Esophagus squamous epithelium (tissue), 5 donors: ENCODE measurements around the gene TMEM120B. TPM values are rescaled to one million over a fixed set of nuclear protein-coding genes. Genes with fewer than 3 reads are reported as not detected.
"Not testable (repeated sequence)": the region's sequence is repeated elsewhere in the genome, so short reads cannot be mapped to it uniquely, and the experiment has no call there.

Experiments used
- DNase-seq: peaks from one replicate; lab custom pipeline; 2025; lab: John Stamatoyannopoulos, UW
- H3K27ac ChIP-seq, 4 donors: fragments of 200-600 bp; sonication (generic); one replicate each; pipeline ENCODE4 v1.5.1; 2016 to 2019; ENCODE audit warnings: mild to moderate bottlenecking in 1 of 4
- H3K27me3 ChIP-seq, 4 donors: fragments of 200-600 bp; sonication (generic); 1 replicate in 3 of 4; 2 replicates in 1 of 4; pipeline versions ENCODE4 v1.5.1 to v1.6.0; 2017 to 2021; ENCODE audit warnings: antibody characterized with exemption in 1 of 4
- H3K36me3 ChIP-seq, 3 donors: fragments of 200-600 bp; sonication (generic); one replicate each; pipeline ENCODE4 v1.5.1; 2016 to 2019
- H3K4me1 ChIP-seq, 3 donors: fragments of 200-600 bp; sonication (generic); one replicate each; pipeline ENCODE4 v1.5.1; 2017 to 2019
- H3K4me3 ChIP-seq, 4 donors: fragments of 200-600 bp; sonication (generic); 1 replicate in 3 of 4; 2 replicates in 1 of 4; pipeline ENCODE4 v1.5.1; 2016 to 2019; ENCODE audit warnings: mild to moderate bottlenecking in 2 of 4, moderate library complexity in 1 of 4
- H3K9me3 ChIP-seq, 3 donors: fragments of 200-600 bp; sonication (generic); one replicate each; pipeline ENCODE4 v1.5.1; 2016 to 2019
- CTCF ChIP-seq, 6 experiments: fragments of 450-650 bp in 4 of 6; fragments of 200-600 bp in 2 of 6; sonication (generic) in 2 of 6; IDR thresholded peaks; one replicate each; pipeline ENCODE4 v1.5.1; 2016 to 2019; ENCODE audit warnings: antibody characterized with exemption in 6 of 6, mild to moderate bottlenecking in 4 of 6, moderate library complexity in 4 of 6
- POLR2A ChIP-seq, 4 donors: fragments of 450-650 bp; IDR thresholded peaks; one replicate each; pipeline ENCODE4 v1.6.1; 2017; ENCODE audit warnings: antibody characterized with exemption in 4 of 4, mild to moderate bottlenecking in 4 of 4, moderate library complexity in 3 of 4
- WGBS, 2 donors: methylation state at CpG; one replicate each; pipeline ENCODE4 v1.1.5; 2018; 5-methylcytosine and 5-hydroxymethylcytosine counted together
- intact Hi-C: fragments of 100-400 bp; cut with DNase I; formaldehyde crosslinking; loops from one replicate; pipeline ENCODE4 v1.15.0; 2022
- total RNA-seq, 4 donors: library from RNA; depleted of rRNA; stranded (reverse); fragments of >200 nt; gene quantifications; one replicate each; pipeline ENCODE4 v1.1.0, GENCODE V29; 2016
- donor health status: DM: yes; HTN: yes; CAD: no.

Gene TMEM120B
- total RNA-seq, 4 donors from 2014 or later, result 2.7 to 5.2 (median 4.5) TPM

DNA sequence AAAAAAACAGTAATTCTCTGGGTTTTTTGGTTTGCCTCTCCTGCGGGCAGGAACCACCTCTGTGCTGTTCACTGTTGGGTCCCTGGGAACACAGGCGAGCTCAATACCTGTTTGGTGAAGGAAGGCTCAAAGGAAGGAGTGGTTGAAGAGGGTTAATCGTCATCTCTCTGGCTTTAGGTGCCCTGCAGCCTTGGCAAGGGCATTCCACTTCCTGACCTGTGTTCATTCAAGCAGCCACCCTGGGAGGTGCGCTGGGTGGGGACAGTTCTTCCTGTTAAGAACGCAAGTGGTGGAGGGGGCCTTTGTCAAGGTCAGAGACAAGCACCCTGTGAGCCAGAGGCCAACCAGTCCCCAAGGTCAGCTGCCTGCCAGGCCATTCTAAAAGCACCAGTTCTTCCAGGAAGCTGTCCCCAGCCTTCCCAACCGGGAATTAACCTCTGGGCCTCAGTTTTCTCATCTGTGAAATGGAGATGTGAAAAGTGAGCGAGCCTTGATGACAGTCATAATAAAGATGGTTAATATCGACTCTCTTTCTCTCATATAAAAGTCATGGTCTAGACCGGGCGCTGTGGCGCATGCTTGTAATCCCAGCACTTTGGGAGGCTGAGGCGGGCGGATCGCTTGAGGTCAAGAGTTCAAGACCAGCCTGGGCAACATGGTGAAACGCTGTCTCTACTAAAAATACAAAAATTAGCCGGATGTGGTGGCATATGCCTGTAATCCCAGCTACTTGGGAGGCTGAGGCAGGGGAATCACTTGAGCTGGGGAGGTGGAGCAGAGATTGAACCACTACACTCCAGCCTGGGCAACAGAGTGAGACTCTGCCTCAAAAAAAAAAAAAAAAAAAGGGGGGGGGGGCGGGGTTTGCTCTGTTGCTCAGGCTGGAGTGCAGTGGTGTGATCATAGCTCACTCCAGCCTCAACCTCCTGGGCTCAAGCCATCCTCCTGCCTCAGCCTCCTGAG lies 74.8 kb downstream of the TMEM120B start:
- Histone ChIP-seq H3K27me3 (no peaks in the 10 kb centered on the region), H3K9me3 (no peaks in the 10 kb centered on the region), H3K36me3 (no peaks in the 10 kb centered on the region), H3K4me3 (no peak overlapping the region), H3K27ac (peak overlapping the region; percentile 77 to 83 (median 80)), H3K4me1 (peaks cover 12 to 84% (median 31%) of the 10 kb centered on the region in 3 donors)
- TF ChIP-seq POLR2A (IDR thresholded peaks at IDR 0.05) (no peak), CTCF (IDR thresholded peaks at IDR 0.05) (no peak)
- intact Hi-C loops, result no loop called here
- WGBS, 2 donors, result 51 to 73% methylated on average over 8 to 13 of the region's 17 CpGs
- no peak for DNase-seq

DNA sequence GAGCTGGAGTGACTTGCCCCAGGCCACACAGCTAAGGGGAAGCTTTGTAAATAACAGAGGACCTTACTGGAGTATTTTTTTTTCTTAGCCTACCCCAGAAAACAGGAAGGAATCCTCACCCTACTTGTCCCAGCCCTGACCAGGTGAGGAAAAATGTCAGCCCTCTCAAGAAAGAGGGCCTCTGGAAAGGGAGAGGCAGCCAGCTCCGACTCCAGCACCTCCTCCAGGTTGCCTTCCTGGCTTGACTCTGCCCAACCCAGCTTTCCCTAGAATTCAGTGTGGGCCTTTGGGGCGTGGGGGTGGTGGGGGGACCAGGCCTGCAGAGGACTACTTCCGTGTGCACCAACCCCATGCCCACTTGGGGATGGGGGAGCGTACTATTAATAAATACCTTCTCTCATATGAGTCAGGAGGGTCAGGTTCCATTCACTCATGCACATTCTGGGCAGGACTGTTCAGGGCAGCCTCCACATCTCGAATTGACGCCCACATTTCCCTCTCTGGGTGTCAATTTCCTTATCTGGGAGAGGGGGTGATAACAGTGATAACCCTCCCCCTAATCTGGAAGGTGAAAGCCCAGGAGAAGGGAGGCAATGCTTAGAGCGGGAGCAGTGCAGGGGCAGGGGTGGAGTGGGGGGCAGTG lies 75.7 kb downstream of the TMEM120B start:
- H3K9me3 ChIP-seq, result no peaks in the 10 kb centered on the region
- 71 to 91% methylated on average over 4 to 5 of the region's 7 CpGs for WGBS, 2 donors
- no peak for TF ChIP-seq CTCF (IDR thresholded peaks at IDR 0.05)
- no peak for TF ChIP-seq POLR2A (IDR thresholded peaks at IDR 0.05)
- no peaks in the 10 kb centered on the region for H3K27me3 ChIP-seq
- peaks cover 8 to 84% (median 30%) of the 10 kb centered on the region in 3 donors for H3K4me1 ChIP-seq
- peak overlapping the region in 3 of 4 donors; percentile 70 to 83 (median 77) for H3K27ac ChIP-seq
- intact Hi-C loops, result no loop called here
- H3K36me3 ChIP-seq, result no peaks in the 10 kb centered on the region
- no peak for DNase-seq
- no peak overlapping the region for H3K4me3 ChIP-seq

- Histone ChIP-seq H3K27me3 (no peaks in the 10 kb centered on the region), H3K4me3 (peak overlapping the region in 2 of 4 donors; percentile 13 to 18), H3K27ac (peak overlapping the region; percentile 56 to 83 (median 74)), H3K4me1 (peaks cover 14 to 84% (median 31%) of the 10 kb centered on the region in 3 donors), H3K36me3 (no peaks in the 10 kb centered on the region), H3K9me3 (no peaks in the 10 kb centered on the region)
- intact Hi-C loops, result no loop called here
- TF ChIP-seq POLR2A (IDR thresholded peaks at IDR 0.05), result peak in 1 of 4 donors; percentile 11
- TF ChIP-seq CTCF (IDR thresholded peaks at IDR 0.05), result no peak
- 65 to 71% methylated on average over 1 to 9 of the region's 13 CpGs for WGBS, 2 donors
- no peak for DNase-seq
Observed at GRCh38 chr12:121789233-121789781, 76.8 kb downstream of the TMEM120B start.

DNA sequence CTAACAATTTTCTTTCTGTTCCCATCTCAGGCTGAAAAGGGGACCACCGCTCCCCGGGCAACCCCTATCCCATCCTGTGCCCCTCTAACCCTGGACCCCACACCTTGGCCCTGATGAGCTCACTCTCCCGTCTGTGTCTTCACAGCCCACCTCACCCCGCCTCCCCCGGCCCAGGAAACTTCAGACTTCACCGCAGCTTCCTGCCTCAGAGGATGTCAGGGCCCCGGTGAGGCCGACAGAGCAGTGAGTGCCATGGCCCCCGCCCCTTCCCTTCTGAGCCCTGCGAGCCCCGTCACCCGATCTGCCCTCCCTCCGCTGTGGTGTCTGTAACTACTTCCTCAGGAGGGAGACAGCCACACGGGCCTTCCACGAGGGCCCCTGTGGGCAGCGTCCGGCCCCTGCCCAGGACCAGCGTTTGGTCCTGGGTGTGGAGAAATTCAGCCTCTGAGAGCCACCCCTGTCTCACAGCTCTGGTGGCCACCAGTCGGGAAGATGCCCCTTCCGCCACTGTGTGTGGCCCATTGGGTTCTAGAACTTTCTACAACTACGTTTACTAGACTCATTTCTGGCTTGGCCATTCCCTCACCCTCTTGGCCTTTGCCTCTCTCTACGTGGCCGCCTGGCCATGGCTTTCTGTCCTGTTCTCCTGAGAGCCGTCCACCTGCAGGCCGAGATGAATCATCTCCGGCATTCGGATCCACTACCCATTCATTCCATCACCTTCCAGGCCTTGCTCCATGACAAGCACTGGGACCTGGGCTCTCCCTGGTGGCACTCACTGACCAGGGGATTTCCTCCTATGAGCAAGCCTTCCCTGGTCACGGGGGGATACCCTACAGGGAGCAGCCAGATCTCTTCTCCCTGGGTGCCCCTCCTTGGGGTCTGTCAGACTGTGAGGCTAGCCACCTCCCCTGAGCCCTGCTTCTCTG lies 77.5 kb downstream of the TMEM120B start:
- 53 to 74% methylated on average over 17 to 26 of the region's 28 CpGs for WGBS, 2 donors
- no peaks in the 10 kb centered on the region for H3K36me3 ChIP-seq
- intact Hi-C loops, result no loop called here
- peak overlapping the region; percentile 56 to 83 (median 74) for H3K27ac ChIP-seq
- peak overlapping the region in 2 of 4 donors; percentile 18 to 34 for H3K4me3 ChIP-seq
- no peaks in the 10 kb centered on the region for H3K27me3 ChIP-seq
- TF ChIP-seq CTCF (IDR thresholded peaks at IDR 0.05) (no peak), POLR2A (IDR thresholded peaks at IDR 0.05) (peak in 2 of 4 donors; percentile 12 to 57)
- H3K4me1 ChIP-seq, result peaks cover 22 to 84% (median 33%) of the 10 kb centered on the region in 3 donors
- peak; percentile 74 for DNase-seq
- H3K9me3 ChIP-seq, result no peaks in the 10 kb centered on the region

DNA sequence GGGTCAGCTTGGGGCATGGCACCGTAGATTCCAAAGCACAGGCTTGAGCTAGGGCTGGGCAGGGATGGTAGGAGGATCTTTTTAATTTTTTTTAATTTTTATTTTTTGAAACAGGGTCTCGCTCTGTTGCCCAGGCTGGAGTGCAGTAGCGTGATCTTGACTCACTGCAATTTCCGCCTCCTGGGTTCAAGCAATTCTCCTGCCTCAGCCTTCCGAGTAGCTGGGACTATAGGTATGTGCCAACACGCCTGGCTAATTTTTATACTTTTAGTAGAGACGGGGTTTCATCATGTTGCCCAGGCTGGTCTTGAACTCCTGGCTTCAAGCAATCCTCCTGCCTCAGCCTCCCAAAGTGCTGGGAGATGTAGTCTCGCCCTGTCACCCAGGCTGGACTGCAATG lies 78.2 kb downstream of the TMEM120B start:
- H3K4me1 ChIP-seq, result peaks cover 28 to 84% (median 38%) of the 10 kb centered on the region in 3 donors
- intact Hi-C loops, H3K36me3 ChIP-seq, H3K27me3 ChIP-seq, DNase-seq, H3K9me3 ChIP-seq: not testable (repeated sequence)
- H3K27ac ChIP-seq, result peak overlapping the region in 2 of 4 donors; percentile 56 to 83
- WGBS, 2 donors, result 83 to 93% methylated on average over 6 to 8 of the region's 8 CpGs
- peak overlapping the region in 1 of 4 donors; percentile 7 for H3K4me3 ChIP-seq
